Measurements from ENCODE around the gene FBLN1. TPM values are rescaled to one million over a fixed set of nuclear protein-coding genes. Genes with fewer than 3 reads are reported as not detected.

The FBLN1 gene
- polyA plus RNA-seq, 1 experiment, result 241 TPM

DNA sequence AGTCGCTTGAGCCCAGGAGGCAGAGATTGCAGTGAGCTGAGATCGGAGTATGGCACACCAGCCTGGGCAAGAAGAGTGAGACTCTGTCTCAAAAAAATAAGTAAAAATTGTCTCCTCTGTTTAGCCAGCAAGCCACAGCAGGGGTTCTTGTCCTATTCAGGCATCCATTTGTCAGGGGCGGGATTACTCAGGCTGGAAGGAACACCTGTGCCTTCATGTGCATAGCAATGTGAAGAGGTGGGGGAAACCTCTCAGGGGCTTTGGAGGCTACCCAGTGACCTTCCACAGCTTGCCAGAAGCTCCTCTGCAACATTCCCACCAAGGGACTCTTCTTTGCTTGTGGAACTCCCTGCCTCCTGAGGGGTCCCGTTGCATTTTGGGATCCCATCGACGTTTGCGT, 63.3 kb downstream of the FBLN1 start:
- ChIA-PET CTCF (interaction anchor here (1.4 kb wide), 1 partner anchor 12 kb away, joined by 9 read pairs; no protein-coding TSS in a partner anchor), POLR2A (no interaction called here)
- Histone ChIP-seq H3K4me3 (ENCODE audit: low read depth, low read length) (no peak overlapping the region), H3K27me3 (ENCODE audit: control insufficient read depth, insufficient read depth, low read length) (no peaks in the 10 kb centered on the region), H3K27ac (ENCODE audit: low read depth, low read length) (no peak overlapping the region), H3K9me3 (ENCODE audit: control insufficient read depth, insufficient read depth, low read length) (peaks cover 19% of the 10 kb centered on the region)
- TF ChIP-seq, protein P1, sequence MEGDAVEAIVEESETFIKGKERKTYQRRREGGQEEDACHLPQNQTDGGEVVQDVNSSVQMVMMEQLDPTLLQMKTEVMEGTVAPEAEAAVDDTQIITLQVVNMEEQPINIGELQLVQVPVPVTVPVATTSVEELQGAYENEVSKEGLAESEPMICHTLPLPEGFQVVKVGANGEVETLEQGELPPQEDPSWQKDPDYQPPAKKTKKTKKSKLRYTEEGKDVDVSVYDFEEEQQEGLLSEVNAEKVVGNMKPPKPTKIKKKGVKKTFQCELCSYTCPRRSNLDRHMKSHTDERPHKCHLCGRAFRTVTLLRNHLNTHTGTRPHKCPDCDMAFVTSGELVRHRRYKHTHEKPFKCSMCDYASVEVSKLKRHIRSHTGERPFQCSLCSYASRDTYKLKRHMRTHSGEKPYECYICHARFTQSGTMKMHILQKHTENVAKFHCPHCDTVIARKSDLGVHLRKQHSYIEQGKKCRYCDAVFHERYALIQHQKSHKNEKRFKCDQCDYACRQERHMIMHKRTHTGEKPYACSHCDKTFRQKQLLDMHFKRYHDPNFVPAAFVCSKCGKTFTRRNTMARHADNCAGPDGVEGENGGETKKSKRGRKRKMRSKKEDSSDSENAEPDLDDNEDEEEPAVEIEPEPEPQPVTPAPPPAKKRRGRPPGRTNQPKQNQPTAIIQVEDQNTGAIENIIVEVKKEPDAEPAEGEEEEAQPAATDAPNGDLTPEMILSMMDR (IDR thresholded peaks at IDR 0.05; ENCODE audit: low read depth, low read length), result no peak
- DNase-seq (ENCODE audit: low read depth, low spot score), result no peak

- CTCF ChIA-PET, result no interaction called here
- Histone ChIP-seq H3K9me3 (ENCODE audit: control insufficient read depth, insufficient read depth, low read length) (peaks cover 22% of the 10 kb centered on the region), H3K4me3 (ENCODE audit: low read depth, low read length) (no peak overlapping the region), H3K27ac (ENCODE audit: low read depth, low read length) (no peak overlapping the region), H3K27me3 (ENCODE audit: control insufficient read depth, insufficient read depth, low read length) (no peaks in the 10 kb centered on the region)
- TF ChIP-seq, protein P1 (IDR thresholded peaks at IDR 0.05; ENCODE audit: low read depth, low read length), result no peak
- no peak for DNase-seq (ENCODE audit: low read depth, low spot score)
- POLR2A ChIA-PET, result no interaction called here
These were observed 65.5 kb downstream of the FBLN1 start for GRCh38 chr22:45568213-45568612.

GRCh38 chr22:45571089-45571488, 68.4 kb downstream of the FBLN1 start:
- ChIA-PET POLR2A (no interaction called here), CTCF (no interaction called here)
- H3K9me3 ChIP-seq (ENCODE audit: control insufficient read depth, insufficient read depth, low read length), result peaks cover 22% of the 10 kb centered on the region
- no peak for DNase-seq (ENCODE audit: low read depth, low spot score)
- no peak overlapping the region for H3K27ac ChIP-seq (ENCODE audit: low read depth, low read length)
- no peak overlapping the region for H3K4me3 ChIP-seq (ENCODE audit: low read depth, low read length)
- TF ChIP-seq, protein P1 (IDR thresholded peaks at IDR 0.05; ENCODE audit: low read depth, low read length), result no peak
- no peaks in the 10 kb centered on the region for H3K27me3 ChIP-seq (ENCODE audit: control insufficient read depth, insufficient read depth, low read length)

GRCh38 chr22:45572444-45572843, 69.8 kb downstream of the FBLN1 start:
- H3K27me3 ChIP-seq (ENCODE audit: control insufficient read depth, insufficient read depth, low read length), result no peaks in the 10 kb centered on the region
- no peak overlapping the region for H3K4me3 ChIP-seq (ENCODE audit: low read depth, low read length)
- peaks cover 22% of the 10 kb centered on the region for H3K9me3 ChIP-seq (ENCODE audit: control insufficient read depth, insufficient read depth, low read length)
- ChIA-PET CTCF (interaction anchor here (0.6 kb wide), 1 partner anchor 9 kb away, joined by 3 read pairs; no protein-coding TSS in a partner anchor), POLR2A (no interaction called here)
- DNase-seq (ENCODE audit: low read depth, low spot score), result no peak
- H3K27ac ChIP-seq (ENCODE audit: low read depth, low read length), result no peak overlapping the region
- TF ChIP-seq, protein P1 (IDR thresholded peaks at IDR 0.05; ENCODE audit: low read depth, low read length), result no peak

- DNase-seq (ENCODE audit: low read depth, low spot score), result no peak
- ChIA-PET POLR2A (no interaction called here), CTCF (interaction anchor here (0.7 kb wide), 3 partner anchors 194 to 470 kb away, joined by 3 to 7 read pairs (median 4); no protein-coding TSS in a partner anchor)
- Histone ChIP-seq H3K4me3 (ENCODE audit: low read depth, low read length) (no peak overlapping the region), H3K27me3 (ENCODE audit: control insufficient read depth, insufficient read depth, low read length) (no peaks in the 10 kb centered on the region), H3K9me3 (ENCODE audit: control insufficient read depth, insufficient read depth, low read length) (peaks cover 16% of the 10 kb centered on the region), H3K27ac (ENCODE audit: low read depth, low read length) (no peak overlapping the region)
- TF ChIP-seq, protein P1 (IDR thresholded peaks at IDR 0.05; ENCODE audit: low read depth, low read length), result no peak
These were observed 71.5 kb downstream of the FBLN1 start for GRCh38 chr22:45574069-45574703.

All from AG04450 (cell line).